Ovary (tissue), 9 donors: ENCODE data around the gene C2orf81. TPM values are rescaled to one million over a fixed set of nuclear protein-coding genes. Genes with fewer than 3 reads are reported as not detected.

Source experiments
- DNase-seq, 5 donors: peaks; one replicate each; pipeline ENCODE4 v3.0.0-alpha.2; 2019 to 2020
- H3K27ac ChIP-seq, 2 donors: fragments of 200-600 bp; one replicate each; pipeline versions ENCODE4 v1.5.1 to v1.8.0; 2019 to 2022
- H3K27me3 ChIP-seq: fragments of 200-600 bp; one replicate; pipeline ENCODE4 v1.8.0; 2022
- H3K36me3 ChIP-seq: fragments of 200-600 bp; sonication (generic); one replicate; pipeline ENCODE4 v1.5.1; 2019
- H3K4me1 ChIP-seq: one replicate; pipeline ENCODE4 v1.8.1; 2013; ENCODE audit warnings: mild to moderate bottlenecking, moderate library complexity; ENCODE audit not compliant: insufficient read depth
- H3K4me3 ChIP-seq: fragments of 200-600 bp; sonication (generic); one replicate; pipeline ENCODE4 v1.5.1; 2017
- H3K9me3 ChIP-seq, 2 donors: fragments of 200-600 bp in 1 of 2; sonication (generic) in 1 of 2; one replicate each; pipeline versions ENCODE4 v1.5.1 to v1.8.1; 2013 to 2019; ENCODE audit warnings: mild to moderate bottlenecking in 1 of 2, moderate library complexity in 1 of 2
- EP300 ChIP-seq: sonication (generic); formaldehyde crosslinking; IDR thresholded peaks from one replicate; pipeline ENCODE4 v1.6.1; 2017; ENCODE audit warnings: antibody characterized with exemption
- POLR2A ChIP-seq: fragments of 450-650 bp; IDR thresholded peaks from one replicate; pipeline ENCODE4 v1.6.1; 2017; ENCODE audit warnings: antibody characterized with exemption, mild to moderate bottlenecking, moderate library complexity
- WGBS, 3 donors: extraction: QIAGEN DNeasy Blood & Tissue Kit in 1 of 3; methylation state at CpG; one replicate each; pipeline versions ENCODE4 v1.1.5 to v1.1.7; 2013 to 2017; 5-methylcytosine and 5-hydroxymethylcytosine counted together
- intact Hi-C, 4 donors: fragments of 100-400 bp; cut with DNase I; formaldehyde crosslinking; loops; one replicate each; pipeline versions ENCODE4 v1.11.0 to v1.15.1; 2022 to 2023
- polyA plus RNA-seq, 2 donors: library from polyadenylated mRNA; stranded (reverse); fragments of 200-250 nt in 1 of 2; fragments of 350-450 nt in 1 of 2; fragmentation: Illumina TruSeq in 1 of 2; extraction: RNeasy Lipid Tissue Mini Kit (QIAGEN cat#74804) in 1 of 2; gene quantifications; one replicate each; pipeline ENCODE4 v1.2.3, GENCODE V29; 2013 to 2014
- total RNA-seq, 7 donors: library from RNA; depleted of rRNA in 2 of 7; stranded (reverse); fragments of >200 nt in 2 of 7; fragmentation: NEBNext Ultra II Directional in 3 of 7; extraction: Animal tissue kit (Norgen Biotek cat#: 25700) in 3 of 7; gene quantifications; one replicate each; pipeline versions ENCODE4 v1.1.0 to v1.2.4, GENCODE V29; 2016 to 2023
- TF ChIP-seq, protein P1 (sequence below), 3 donors: fragments of 450-650 bp in 2 of 3; fragments of 200-600 bp in 1 of 3; IDR thresholded peaks; one replicate each; pipeline versions ENCODE4 v1.5.1 to v1.8.0; 2016 to 2022; ENCODE audit warnings: antibody characterized with exemption in 3 of 3, mild to moderate bottlenecking in 1 of 3
- donor health status: DM: no; HTN: no; CAD: no; lungs with moderate emphysema.
- donor health status: DM: no; HTN: no; CAD: no.
- donor health status: Bipolar disorder and iron deficiency.
- donor health status: DM: yes; HTN: yes; CAD: no.
- donor health status: DM: no; HTN: no; CAD: no.
- donor health status: DM: yes; HTN: yes; CAD: no.

Gene C2orf81
- total and polyA plus RNA-seq, 9 donors, result 0.85 to 9.9 (median 4.5) TPM

DNA sequence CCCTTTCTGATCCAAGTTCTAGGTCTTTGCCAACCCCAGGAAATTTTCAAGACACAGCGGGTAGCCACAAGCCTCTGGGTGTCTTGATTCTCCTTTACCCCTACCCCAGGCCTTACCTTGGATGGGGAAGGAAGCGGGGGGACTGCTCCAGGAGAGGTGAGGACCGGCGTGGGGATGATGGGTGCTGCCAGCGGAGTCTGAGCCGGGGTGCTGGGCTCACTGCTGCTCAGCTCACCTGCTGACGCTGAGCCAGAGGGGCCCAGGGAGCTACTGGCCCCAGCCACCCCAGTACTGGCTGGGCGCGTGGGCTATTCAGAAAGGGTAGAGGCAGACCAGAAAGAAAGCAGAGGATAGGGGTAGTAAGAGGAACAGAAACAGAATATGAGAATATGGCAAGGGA lies 50.0 kb downstream of the C2orf81 start:
- TF ChIP-seq, protein P1, sequence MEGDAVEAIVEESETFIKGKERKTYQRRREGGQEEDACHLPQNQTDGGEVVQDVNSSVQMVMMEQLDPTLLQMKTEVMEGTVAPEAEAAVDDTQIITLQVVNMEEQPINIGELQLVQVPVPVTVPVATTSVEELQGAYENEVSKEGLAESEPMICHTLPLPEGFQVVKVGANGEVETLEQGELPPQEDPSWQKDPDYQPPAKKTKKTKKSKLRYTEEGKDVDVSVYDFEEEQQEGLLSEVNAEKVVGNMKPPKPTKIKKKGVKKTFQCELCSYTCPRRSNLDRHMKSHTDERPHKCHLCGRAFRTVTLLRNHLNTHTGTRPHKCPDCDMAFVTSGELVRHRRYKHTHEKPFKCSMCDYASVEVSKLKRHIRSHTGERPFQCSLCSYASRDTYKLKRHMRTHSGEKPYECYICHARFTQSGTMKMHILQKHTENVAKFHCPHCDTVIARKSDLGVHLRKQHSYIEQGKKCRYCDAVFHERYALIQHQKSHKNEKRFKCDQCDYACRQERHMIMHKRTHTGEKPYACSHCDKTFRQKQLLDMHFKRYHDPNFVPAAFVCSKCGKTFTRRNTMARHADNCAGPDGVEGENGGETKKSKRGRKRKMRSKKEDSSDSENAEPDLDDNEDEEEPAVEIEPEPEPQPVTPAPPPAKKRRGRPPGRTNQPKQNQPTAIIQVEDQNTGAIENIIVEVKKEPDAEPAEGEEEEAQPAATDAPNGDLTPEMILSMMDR (IDR thresholded peaks at IDR 0.05), result no peak
- no peak for TF ChIP-seq POLR2A
- TF ChIP-seq EP300, result no peak
- no peaks in the 10 kb centered on the region for H3K27me3 ChIP-seq
- H3K4me1 ChIP-seq, result peaks cover 1% of the 10 kb centered on the region
- H3K4me3 ChIP-seq, result no peak overlapping the region
- no peaks in the 10 kb centered on the region for H3K9me3 ChIP-seq
- H3K27ac ChIP-seq, result no peak overlapping the region
- 94 to 95% (median 95%) methylated on average over 9 of the region's 9 CpGs for WGBS, 3 donors
- H3K36me3 ChIP-seq, result no peaks in the 10 kb centered on the region
- intact Hi-C loops, result no loop called here
- DNase-seq, result no peak

DNA sequence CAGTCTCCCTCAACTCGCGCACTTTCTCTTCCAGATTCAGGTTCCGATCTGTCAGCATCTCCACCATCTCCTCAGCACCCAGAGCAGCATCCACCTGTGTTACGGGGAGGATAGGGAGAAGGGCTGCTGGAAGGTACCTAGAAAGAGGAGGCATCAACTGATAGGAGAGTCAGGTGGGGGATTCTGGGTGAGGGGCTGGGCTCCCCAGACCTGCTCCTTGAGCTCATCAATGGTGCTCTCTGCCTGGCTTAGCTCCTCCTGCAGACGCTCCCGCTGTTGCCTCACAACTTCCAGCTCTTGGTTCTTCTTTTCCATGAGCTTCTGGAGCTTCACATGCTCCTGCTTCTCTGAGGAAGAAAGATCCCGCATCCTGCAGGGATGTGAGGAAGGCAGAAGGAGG lies 51.4 kb downstream of the C2orf81 start:
- TF ChIP-seq POLR2A (no peak), EP300 (no peak)
- TF ChIP-seq, protein P1 (IDR thresholded peaks at IDR 0.05), result no peak
- no peak for DNase-seq
- no peaks in the 10 kb centered on the region for H3K9me3 ChIP-seq
- no peaks in the 10 kb centered on the region for H3K27me3 ChIP-seq
- no peak overlapping the region for H3K27ac ChIP-seq
- peaks cover 3% of the 10 kb centered on the region for H3K4me1 ChIP-seq
- WGBS, 3 donors, result 93 to 97% (median 96%) methylated on average over 7 of the region's 7 CpGs
- H3K4me3 ChIP-seq, result no peak overlapping the region
- no peaks in the 10 kb centered on the region for H3K36me3 ChIP-seq
- intact Hi-C loops, result no loop called here

DNA sequence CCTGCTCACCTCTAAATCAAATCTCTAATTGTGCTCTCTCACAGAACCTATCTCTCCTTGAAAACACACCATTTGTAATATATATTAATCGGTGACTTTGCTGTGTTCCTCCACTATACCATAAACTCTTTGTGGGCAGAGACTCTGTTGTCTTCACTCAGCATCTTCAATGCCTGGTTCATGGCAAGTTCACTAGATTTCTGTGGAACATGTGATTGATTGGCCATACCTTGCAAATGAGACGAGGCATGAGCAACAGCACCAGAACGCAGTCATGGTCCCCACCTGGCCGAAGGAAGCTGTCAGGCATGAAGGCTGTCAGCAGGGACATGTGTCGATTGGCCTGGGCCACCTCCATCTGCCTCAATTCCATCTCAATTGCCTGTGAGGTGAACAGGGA lies 52.9 kb downstream of the C2orf81 start:
- no peak overlapping the region for H3K27ac ChIP-seq
- intact Hi-C loops, result no loop called here
- no peak for DNase-seq
- no peak for TF ChIP-seq EP300
- TF ChIP-seq, protein P1 (IDR thresholded peaks at IDR 0.05), result no peak
- no peak for TF ChIP-seq POLR2A
- H3K27me3 ChIP-seq, result no peaks in the 10 kb centered on the region
- H3K4me1 ChIP-seq, result peaks cover 2% of the 10 kb centered on the region
- H3K9me3 ChIP-seq, result no peaks in the 10 kb centered on the region
- H3K36me3 ChIP-seq, result no peaks in the 10 kb centered on the region
- 93 to 96% (median 95%) methylated on average over 5 of the region's 5 CpGs for WGBS, 3 donors
- no peak overlapping the region for H3K4me3 ChIP-seq

DNA sequence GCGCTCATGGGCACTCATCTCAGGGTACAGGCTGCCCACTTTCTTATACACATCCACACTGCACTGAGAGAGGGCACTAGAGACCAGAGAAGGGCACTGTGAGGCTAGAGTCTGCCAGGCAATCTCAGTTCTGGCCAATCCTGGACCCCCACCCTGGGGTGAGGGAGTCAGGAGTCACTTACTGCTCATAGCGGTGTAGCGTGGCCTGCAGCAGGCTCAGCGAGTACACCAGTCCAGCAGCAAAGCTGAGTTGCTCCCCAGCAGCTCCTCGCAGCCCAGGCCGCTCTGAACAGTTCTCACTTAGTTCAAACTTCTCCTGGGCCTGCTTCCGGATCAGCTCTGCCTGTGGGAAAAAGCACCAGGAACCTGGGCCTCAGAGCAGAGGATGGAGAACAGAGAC lies 53.6 kb downstream of the C2orf81 start:
- Histone ChIP-seq H3K27me3 (no peaks in the 10 kb centered on the region), H3K4me1 (peaks cover 2% of the 10 kb centered on the region), H3K27ac (no peak overlapping the region), H3K36me3 (no peaks in the 10 kb centered on the region), H3K9me3 (no peaks in the 10 kb centered on the region), H3K4me3 (no peak overlapping the region)
- intact Hi-C loops, result no loop called here
- TF ChIP-seq POLR2A (no peak), EP300 (no peak)
- TF ChIP-seq, protein P1 (IDR thresholded peaks at IDR 0.05), result no peak
- WGBS, 3 donors, result 93 to 96% (median 95%) methylated on average over 7 of the region's 7 CpGs
- no peak for DNase-seq

DNA sequence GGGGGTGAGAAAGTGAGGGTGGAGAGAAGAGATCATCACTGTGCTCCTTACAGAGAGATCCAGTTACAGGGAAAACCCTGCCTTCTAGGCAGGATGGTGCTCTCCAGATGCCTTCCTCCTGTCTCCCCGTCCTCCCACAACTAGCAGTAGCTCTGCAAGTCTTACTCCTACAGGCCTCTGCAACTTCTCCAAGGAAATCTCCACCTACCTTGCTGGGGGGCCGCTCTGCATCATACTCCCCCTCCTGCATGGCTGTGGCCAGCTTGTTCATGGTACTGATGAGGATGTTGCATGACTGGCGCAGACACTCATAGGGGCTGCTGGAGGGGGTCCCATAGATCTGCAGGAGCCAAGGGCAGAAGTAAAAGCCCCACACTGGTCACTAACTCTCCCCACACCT lies 55.4 kb downstream of the C2orf81 start:
- no peaks in the 10 kb centered on the region for H3K36me3 ChIP-seq
- H3K9me3 ChIP-seq, result no peaks in the 10 kb centered on the region

More for the DNA sequence above, 55.4 kb downstream of the C2orf81 start:
- H3K4me1 ChIP-seq, result peaks cover 2% of the 10 kb centered on the region
- 90 to 96% (median 93%) methylated on average over 3 of the region's 3 CpGs for WGBS, 3 donors
- H3K27ac ChIP-seq, result no peak overlapping the region
- H3K27me3 ChIP-seq, result no peaks in the 10 kb centered on the region
- no peak overlapping the region for H3K4me3 ChIP-seq
- intact Hi-C loops, result no loop called here
- TF ChIP-seq, protein P1 (IDR thresholded peaks at IDR 0.05), result no peak
- no peak for DNase-seq
